Measurements from ENCODE around the gene TIGD3.

DNA sequence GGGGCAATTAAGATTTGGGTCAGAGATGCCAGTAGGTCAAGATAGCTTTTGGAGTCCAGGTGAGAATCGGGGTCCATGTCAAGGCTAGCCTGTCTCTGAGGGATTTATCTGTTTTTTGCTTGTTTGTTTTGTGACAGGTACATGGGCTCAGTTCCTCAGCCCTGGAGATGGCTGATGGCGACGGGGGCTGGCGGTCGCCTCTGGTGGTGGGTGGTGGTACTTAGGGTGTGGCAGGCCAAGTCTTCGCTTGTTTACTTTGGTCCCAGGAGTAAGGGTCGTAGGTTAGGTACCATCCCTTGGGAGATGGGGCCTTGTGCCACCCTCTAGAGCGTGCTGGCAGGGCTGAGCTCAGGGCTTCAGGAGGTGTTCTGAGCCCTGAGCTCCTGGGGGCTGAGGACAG is 23.2 kb downstream of the TIGD3 start:
- TF ChIP-seq CTCF (IDR thresholded peaks at IDR 0.05) = no peak
- TF ChIP-seq POLR2A (IDR thresholded peaks at IDR 0.05) = no peak

All from tibial nerve (tissue), 3 donors.